GM21526 (cell line): ENCODE results near the gene LHFPL6.

Source experiments
- ATAC-seq: cut with Tn5 transposase; IDR thresholded peaks from one replicate; pipeline ENCODE4 v1.9.1; 2021; ENCODE audit warnings: moderate library complexity; ENCODE audit not compliant: unreplicated experiment, low FRiP score

The LHFPL6 gene

GRCh38 chr13:39596685-39597084, 6.3 kb downstream of the LHFPL6 start:
- ATAC-seq = no peak

- ATAC-seq = no peak
Observed at GRCh38 chr13:39596176-39596575, 6.8 kb downstream of the LHFPL6 start.

GRCh38 chr13:39590466-39591036, 12.4 kb downstream of the LHFPL6 start:
- ATAC-seq = no peak

- no peak for ATAC-seq
Observed at GRCh38 chr13:39588384-39588783, 14.6 kb downstream of the LHFPL6 start.

GRCh38 chr13:39587939-39588338, 15.1 kb downstream of the LHFPL6 start:
- no peak for ATAC-seq

- ATAC-seq = no peak
Observed at GRCh38 chr13:39586958-39587605, 15.9 kb downstream of the LHFPL6 start.

GRCh38 chr13:39586151-39586550, 16.8 kb downstream of the LHFPL6 start:
- no peak for ATAC-seq

GRCh38 chr13:39585219-39585618, 17.8 kb downstream of the LHFPL6 start:
- ATAC-seq = no peak

GRCh38 chr13:39580881-39581575, 22.0 kb downstream of the LHFPL6 start:
- no peak for ATAC-seq

GRCh38 chr13:39578821-39579291, 24.1 kb downstream of the LHFPL6 start:
- ATAC-seq = no peak

GRCh38 chr13:39577838-39578491, 25.0 kb downstream of the LHFPL6 start:
- ATAC-seq = no peak

- no peak for ATAC-seq
Observed at GRCh38 chr13:39577203-39577602, 25.8 kb downstream of the LHFPL6 start.

GRCh38 chr13:39575641-39576238, 27.3 kb downstream of the LHFPL6 start:
- ATAC-seq = no peak

GRCh38 chr13:39571502-39572092, 31.4 kb downstream of the LHFPL6 start:
- ATAC-seq = no peak

GRCh38 chr13:39567569-39567968, 35.4 kb downstream of the LHFPL6 start:
- ATAC-seq = no peak

GRCh38 chr13:39566216-39566869, 36.6 kb downstream of the LHFPL6 start:
- ATAC-seq = no peak

GRCh38 chr13:39565036-39565949, 37.7 kb downstream of the LHFPL6 start:
- ATAC-seq = no peak

- no peak for ATAC-seq
Observed at GRCh38 chr13:39563470-39563735, 39.6 kb downstream of the LHFPL6 start.

- no peak for ATAC-seq
Observed at GRCh38 chr13:39561971-39562370, 41.0 kb downstream of the LHFPL6 start.
